ENCODE data around the gene TBC1D14. TPM values are rescaled to one million over a fixed set of nuclear protein-coding genes. Genes with fewer than 3 reads are reported as not detected.

TBC1D14 gene
- polyA plus RNA-seq, 1 experiment = 35.8 TPM

- TF ChIP-seq CTCF (IDR thresholded peaks at IDR 0.05; ENCODE audit: insufficient read depth, low read depth, low read length) = no peak
- ChIA-PET CTCF (interaction anchor here (1.3 to 3.7 kb wide), 4 partner anchors 12 to 127 kb away, joined by 4 to 17 read pairs (median 5); no protein-coding TSS in a partner anchor), POLR2A (no interaction called here)
- Histone ChIP-seq H3K36me3 (ENCODE audit: control insufficient read depth, insufficient read depth, low read length) (no peaks in the 10 kb centered on the region), H3K4me3 (ENCODE audit: low read depth, low read length) (no peak overlapping the region), H3K27me3 (ENCODE audit: control insufficient read depth, insufficient read depth, low read length) (no peaks in the 10 kb centered on the region)
- no peak for DNase-seq (ENCODE audit: low read depth)
Measured at GRCh38 chr4:6944301-6945051, 34.9 kb downstream of the TBC1D14 start.

- no peaks in the 10 kb centered on the region for H3K36me3 ChIP-seq (ENCODE audit: control insufficient read depth, insufficient read depth, low read length)
- TF ChIP-seq CTCF (IDR thresholded peaks at IDR 0.05; ENCODE audit: insufficient read depth, low read depth, low read length) = no peak
- no peak for DNase-seq (ENCODE audit: low read depth)
- ChIA-PET CTCF (interaction anchor here (1.3 to 1.6 kb wide), 4 partner anchors 11 to 126 kb away, joined by 3 to 6 read pairs (median 4); no protein-coding TSS in a partner anchor), POLR2A (no interaction called here)
- no peak overlapping the region for H3K4me3 ChIP-seq (ENCODE audit: low read depth, low read length)
- H3K27me3 ChIP-seq (ENCODE audit: control insufficient read depth, insufficient read depth, low read length) = no peaks in the 10 kb centered on the region
Measured at GRCh38 chr4:6945052-6945409, 35.4 kb downstream of the TBC1D14 start.

- CTCF ChIA-PET = interaction anchor here (1.0 to 1.6 kb wide), 3 partner anchors 17 to 19 kb away, joined by 3 to 4 read pairs (median 3); no protein-coding TSS in a partner anchor
Measured at GRCh38 chr4:6946497-6946896, 36.9 kb downstream of the TBC1D14 start.

GRCh38 chr4:6948134-6948460, 38.5 kb downstream of the TBC1D14 start:
- CTCF ChIA-PET = interaction anchor here (0.6 to 1.3 kb wide), 2 partner anchors 26 to 38 kb away, joined by 3 to 5 read pairs; no protein-coding TSS in a partner anchor
- DNase-seq (ENCODE audit: low read depth) = no peak
- no peak for TF ChIP-seq CTCF (IDR thresholded peaks at IDR 0.05; ENCODE audit: insufficient read depth, low read depth, low read length)
- POLR2A ChIA-PET = no interaction called here
- no peak overlapping the region for H3K4me3 ChIP-seq (ENCODE audit: low read depth, low read length)
- no peaks in the 10 kb centered on the region for H3K36me3 ChIP-seq (ENCODE audit: control insufficient read depth, insufficient read depth, low read length)
- no peaks in the 10 kb centered on the region for H3K27me3 ChIP-seq (ENCODE audit: control insufficient read depth, insufficient read depth, low read length)

More at GRCh38 chr4:6946497-6946896, 36.9 kb downstream of the TBC1D14 start:
- no peak for DNase-seq (ENCODE audit: low read depth)
- Histone ChIP-seq H3K4me3 (ENCODE audit: low read depth, low read length) (no peak overlapping the region), H3K36me3 (ENCODE audit: control insufficient read depth, insufficient read depth, low read length) (no peaks in the 10 kb centered on the region), H3K27me3 (ENCODE audit: control insufficient read depth, insufficient read depth, low read length) (no peaks in the 10 kb centered on the region)
- TF ChIP-seq CTCF (IDR thresholded peaks at IDR 0.05; ENCODE audit: insufficient read depth, low read depth, low read length) = no peak
- POLR2A ChIA-PET = no interaction called here

- POLR2A ChIA-PET = no interaction called here
- Histone ChIP-seq H3K36me3 (ENCODE audit: control insufficient read depth, insufficient read depth, low read length) (no peaks in the 10 kb centered on the region), H3K27me3 (ENCODE audit: control insufficient read depth, insufficient read depth, low read length) (no peaks in the 10 kb centered on the region), H3K4me3 (ENCODE audit: low read depth, low read length) (no peak overlapping the region)
- no peak for TF ChIP-seq CTCF (IDR thresholded peaks at IDR 0.05; ENCODE audit: insufficient read depth, low read depth, low read length)
- no peak for DNase-seq (ENCODE audit: low read depth)
- CTCF ChIA-PET = interaction anchor here (0.6 to 1.2 kb wide), 2 partner anchors 21 to 119 kb away, joined by 3 read pairs; no protein-coding TSS in a partner anchor
Measured at GRCh38 chr4:6951880-6952381, 42.3 kb downstream of the TBC1D14 start.
